Astrocyte (in vitro differentiated cells and primary cell): Measurements from ENCODE around the gene VASP. TPM values are rescaled to one million over a fixed set of nuclear protein-coding genes. Genes with fewer than 3 reads are reported as not detected.

ENCODE experiments used
- DNase-seq: peaks from one replicate; pipeline ENCODE4 v3.0.0-alpha.2; 2010; ENCODE audit warnings: low read depth
- FAIRE-seq: peaks from 2 replicates; lab custom pipeline; 2011; peaks lifted over from hg19 to GRCh38; lab: Jason Lieb, UNC
- H2AFZ ChIP-seq: 2 replicates; pipeline ENCODE4 v1.6.0; 2012; ENCODE audit warnings: low read depth, low read length, inconsistent platforms
- H3K27ac ChIP-seq: 2 replicates; pipeline ENCODE4 v1.5.1; 2011; ENCODE audit warnings: low read depth, low read length, inconsistent platforms
- H3K27me3 ChIP-seq: 2 replicates; pipeline ENCODE4 v1.6.0; 2011; ENCODE audit warnings: low read length, inconsistent platforms; ENCODE audit not compliant: insufficient read depth
- H3K36me3 ChIP-seq: 2 replicates; pipeline ENCODE4 v1.5.1; 2011; ENCODE audit warnings: low read length, inconsistent platforms; ENCODE audit not compliant: insufficient read depth
- H3K4me1 ChIP-seq: 2 replicates; pipeline ENCODE4 v1.5.1; 2011; ENCODE audit warnings: low read length, inconsistent platforms; ENCODE audit not compliant: insufficient read depth
- H3K4me2 ChIP-seq: 2 replicates; pipeline ENCODE4 v1.6.0; 2012; ENCODE audit warnings: low read length, inconsistent platforms
- H3K4me3 ChIP-seq: 2 replicates; pipeline ENCODE4 v1.5.1; 2011; ENCODE audit warnings: low read depth, mild to moderate bottlenecking, low read length, inconsistent platforms; ENCODE audit not compliant: insufficient read depth
- H3K79me2 ChIP-seq: 2 replicates; pipeline ENCODE4 v1.6.0; 2012; ENCODE audit warnings: mild to moderate bottlenecking, low read length, inconsistent platforms; ENCODE audit not compliant: insufficient read depth
- H3K9ac ChIP-seq: 2 replicates; pipeline ENCODE4 v1.6.0; 2012; ENCODE audit warnings: mild to moderate bottlenecking, low read length, inconsistent platforms
- H3K9me3 ChIP-seq: 2 replicates; pipeline ENCODE4 v1.5.1; 2012; ENCODE audit warnings: low read depth, mild to moderate bottlenecking, low read length, inconsistent platforms; ENCODE audit not compliant: insufficient read depth
- H4K20me1 ChIP-seq: 2 replicates; pipeline ENCODE4 v1.6.0; 2012; ENCODE audit warnings: low read length, inconsistent platforms; ENCODE audit not compliant: insufficient read depth
- H3K27ac Mint-ChIP-seq: one replicate; pipeline ENCODE4 v1.8.0; 2021; ENCODE audit warnings: mild to moderate bottlenecking, mixed read lengths; ENCODE audit not compliant: unreplicated experiment
- H3K27me3 Mint-ChIP-seq: one replicate; pipeline ENCODE4 v1.8.0; 2021; ENCODE audit warnings: low read depth, mixed read lengths; ENCODE audit not compliant: unreplicated experiment
- H3K36me3 Mint-ChIP-seq: one replicate; pipeline ENCODE4 v1.8.0; 2021; ENCODE audit warnings: low read depth, mixed read lengths; ENCODE audit not compliant: unreplicated experiment
- H3K4me1 Mint-ChIP-seq: one replicate; pipeline ENCODE4 v1.8.0; 2021; ENCODE audit warnings: low read depth, mixed read lengths; ENCODE audit not compliant: unreplicated experiment
- H3K4me3 Mint-ChIP-seq: one replicate; pipeline ENCODE4 v1.8.0; 2021; ENCODE audit warnings: mild to moderate bottlenecking, moderate library complexity, mixed read lengths; ENCODE audit not compliant: unreplicated experiment
- H3K9me3 Mint-ChIP-seq: one replicate; pipeline ENCODE4 v1.8.0; 2021; ENCODE audit warnings: mild to moderate bottlenecking, mixed read lengths; ENCODE audit not compliant: unreplicated experiment
- EZH2 ChIP-seq: IDR thresholded peaks from 2 replicates; pipeline ENCODE4 v1.6.1; 2012; ENCODE audit warnings: mild to moderate bottlenecking, low read length, inconsistent platforms; ENCODE audit not compliant: insufficient read depth
- total RNA-seq: library from RNA; stranded (reverse); gene quantifications from 2 replicates; pipeline ENCODE4 v1.2.1, GENCODE V29; 2021
- TF ChIP-seq, protein P1 (sequence below): IDR thresholded peaks from 2 replicates; pipeline ENCODE4 v1.5.1; 2011; ENCODE audit warnings: low read depth, mild to moderate bottlenecking, inconsistent platforms, low read length, moderate library complexity; ENCODE audit not compliant: insufficient read depth

The VASP gene
- total RNA-seq, 1 donor from 2014 or later: 222 TPM

GRCh38 chr19:45524575-45525129 is 17.4 kb downstream of the VASP start:
- no peak overlapping the region for H3K27ac ChIP-seq
- no peaks in the 10 kb centered on the region for H3K9me3 ChIP-seq
- no peak for FAIRE-seq
- H3K9me3 Mint-ChIP-seq: no peaks in the 10 kb centered on the region
- no peaks in the 10 kb centered on the region for H3K27me3 ChIP-seq
- TF ChIP-seq, protein P1, sequence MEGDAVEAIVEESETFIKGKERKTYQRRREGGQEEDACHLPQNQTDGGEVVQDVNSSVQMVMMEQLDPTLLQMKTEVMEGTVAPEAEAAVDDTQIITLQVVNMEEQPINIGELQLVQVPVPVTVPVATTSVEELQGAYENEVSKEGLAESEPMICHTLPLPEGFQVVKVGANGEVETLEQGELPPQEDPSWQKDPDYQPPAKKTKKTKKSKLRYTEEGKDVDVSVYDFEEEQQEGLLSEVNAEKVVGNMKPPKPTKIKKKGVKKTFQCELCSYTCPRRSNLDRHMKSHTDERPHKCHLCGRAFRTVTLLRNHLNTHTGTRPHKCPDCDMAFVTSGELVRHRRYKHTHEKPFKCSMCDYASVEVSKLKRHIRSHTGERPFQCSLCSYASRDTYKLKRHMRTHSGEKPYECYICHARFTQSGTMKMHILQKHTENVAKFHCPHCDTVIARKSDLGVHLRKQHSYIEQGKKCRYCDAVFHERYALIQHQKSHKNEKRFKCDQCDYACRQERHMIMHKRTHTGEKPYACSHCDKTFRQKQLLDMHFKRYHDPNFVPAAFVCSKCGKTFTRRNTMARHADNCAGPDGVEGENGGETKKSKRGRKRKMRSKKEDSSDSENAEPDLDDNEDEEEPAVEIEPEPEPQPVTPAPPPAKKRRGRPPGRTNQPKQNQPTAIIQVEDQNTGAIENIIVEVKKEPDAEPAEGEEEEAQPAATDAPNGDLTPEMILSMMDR: no peak
- TF ChIP-seq EZH2: no peak
- H3K79me2 ChIP-seq: peaks cover 14% of the 10 kb centered on the region
- peaks cover 89% of the 10 kb centered on the region for H4K20me1 ChIP-seq
- H3K36me3 ChIP-seq: peaks cover 56% of the 10 kb centered on the region
- H3K9ac ChIP-seq: no peak overlapping the region
- H3K36me3 Mint-ChIP-seq: peaks cover 28% of the 10 kb centered on the region
- H3K4me2 ChIP-seq: no peak overlapping the region
- DNase-seq: no peak
- H3K4me1 Mint-ChIP-seq: peaks cover 12% of the 10 kb centered on the region
- no peak overlapping the region for H3K27ac Mint-ChIP-seq
- H2AFZ ChIP-seq: no peak overlapping the region
- no peak overlapping the region for H3K4me3 Mint-ChIP-seq
- H3K27me3 Mint-ChIP-seq: no peaks in the 10 kb centered on the region
- H3K4me1 ChIP-seq: peaks cover 15% of the 10 kb centered on the region
- no peak overlapping the region for H3K4me3 ChIP-seq

DNA sequence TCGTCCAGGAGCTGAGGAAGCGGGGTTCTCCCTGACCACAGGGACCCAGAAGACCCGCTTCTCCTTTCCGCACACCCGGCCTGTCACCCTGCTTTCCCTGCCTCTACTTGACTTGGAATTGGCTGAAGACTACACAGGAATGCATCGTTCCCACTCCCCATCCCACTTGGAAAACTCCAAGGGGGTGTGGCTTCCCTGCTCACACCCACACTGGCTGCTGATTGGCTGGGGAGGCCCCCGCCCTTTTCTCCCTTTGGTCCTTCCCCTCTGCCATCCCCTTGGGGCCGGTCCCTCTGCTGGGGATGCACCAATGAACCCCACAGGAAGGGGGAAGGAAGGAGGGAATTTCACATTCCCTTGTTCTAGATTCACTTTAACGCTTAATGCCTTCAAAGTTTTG is 18.9 kb downstream of the VASP start:
- H3K4me2 ChIP-seq: no peak overlapping the region
- H3K27me3 ChIP-seq: no peaks in the 10 kb centered on the region
- H3K4me3 Mint-ChIP-seq: no peak overlapping the region
- H3K9ac ChIP-seq: no peak overlapping the region
- H3K9me3 Mint-ChIP-seq: no peaks in the 10 kb centered on the region
- no peaks in the 10 kb centered on the region for H3K27me3 Mint-ChIP-seq
- peaks cover 12% of the 10 kb centered on the region for H3K4me1 Mint-ChIP-seq
- peaks cover 15% of the 10 kb centered on the region for H3K4me1 ChIP-seq
- peaks cover 75% of the 10 kb centered on the region for H4K20me1 ChIP-seq
- FAIRE-seq (no peak), DNase-seq (peak; percentile 50)
- no peak for TF ChIP-seq EZH2
- TF ChIP-seq, protein P1: no peak
- H2AFZ ChIP-seq: no peak overlapping the region
- H3K36me3 ChIP-seq: peaks cover 45% of the 10 kb centered on the region
- H3K36me3 Mint-ChIP-seq: peaks cover 29% of the 10 kb centered on the region
- no peaks in the 10 kb centered on the region for H3K9me3 ChIP-seq
- H3K27ac ChIP-seq: no peak overlapping the region
- no peak overlapping the region for H3K27ac Mint-ChIP-seq
- no peak overlapping the region for H3K4me3 ChIP-seq
- peaks cover 3% of the 10 kb centered on the region for H3K79me2 ChIP-seq

DNA sequence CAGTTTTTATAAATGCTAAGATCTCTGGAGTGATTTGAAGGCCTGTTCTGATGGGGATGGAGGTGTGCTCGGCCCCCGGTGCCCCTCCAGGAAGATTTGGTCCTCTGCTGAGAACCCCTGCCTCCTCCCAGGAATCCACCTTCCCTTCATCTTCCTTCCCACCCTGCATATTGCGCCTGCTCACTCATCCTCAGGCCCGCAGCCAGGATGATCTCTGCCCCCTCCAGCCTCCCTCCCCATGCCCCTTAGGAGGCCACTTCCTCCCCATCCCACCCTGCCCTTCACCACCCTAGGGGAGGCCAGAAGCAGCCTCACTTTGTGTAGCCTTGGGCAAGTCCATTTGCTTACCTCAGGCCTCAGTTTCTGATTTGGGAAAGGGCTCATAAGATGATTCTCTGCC is 19.7 kb downstream of the VASP start:
- FAIRE-seq (no peak), DNase-seq (no peak)
- Histone ChIP-seq H3K4me2 (no peak overlapping the region), H3K9me3 (no peaks in the 10 kb centered on the region), H3K9ac (no peak overlapping the region), H3K4me3 (no peak overlapping the region), H3K4me1 (peaks cover 15% of the 10 kb centered on the region), H3K27ac (no peak overlapping the region), H4K20me1 (peaks cover 67% of the 10 kb centered on the region), H3K36me3 (peaks cover 41% of the 10 kb centered on the region), H2AFZ (no peak overlapping the region), H3K79me2 (no peaks in the 10 kb centered on the region), H3K27me3 (no peaks in the 10 kb centered on the region)
- Mint-ChIP-seq H3K4me3 (no peak overlapping the region), H3K27ac (no peak overlapping the region), H3K9me3 (peaks cover 3% of the 10 kb centered on the region), H3K27me3 (no peaks in the 10 kb centered on the region), H3K36me3 (peaks cover 33% of the 10 kb centered on the region), H3K4me1 (peaks cover 12% of the 10 kb centered on the region)
- TF ChIP-seq, protein P1: no peak
- no peak for TF ChIP-seq EZH2
